ENCODE measurements around the gene RPL10A. TPM values are rescaled to one million over a fixed set of nuclear protein-coding genes. Genes with fewer than 3 reads are reported as not detected.

The RPL10A gene
- total RNA-seq, 1 donor from 2014 or later, result 1,717 TPM

DNA sequence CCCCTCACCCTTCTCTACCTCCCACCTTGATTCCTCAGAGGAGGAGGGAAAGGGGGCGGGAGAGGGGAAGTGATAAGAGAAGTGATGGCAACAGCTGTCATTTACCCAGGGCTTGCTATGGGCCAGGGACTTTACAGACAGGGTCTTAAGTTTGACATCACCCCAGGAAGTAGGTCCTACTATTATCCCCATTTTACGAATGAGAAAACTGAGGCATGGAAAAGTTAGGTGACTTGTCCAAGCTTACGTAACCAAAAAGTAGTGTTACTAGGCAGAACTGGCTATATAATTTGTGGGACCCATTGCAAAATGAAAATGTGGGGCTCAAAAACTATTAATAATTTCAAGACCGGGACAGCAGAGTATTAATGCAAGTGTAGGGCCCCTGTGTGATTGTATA, 26.6 kb upstream of the RPL10A start:
- Mint-ChIP-seq H3K27me3 (ENCODE audit: low read depth) (no peaks in the 10 kb centered on the region), H3K9me3 (no peaks in the 10 kb centered on the region), H3K4me1 (no peaks in the 10 kb centered on the region), H3K36me3 (ENCODE audit: low read depth) (no peaks in the 10 kb centered on the region), H3K4me3 (no peak overlapping the region), H3K27ac (ENCODE audit: unreplicated experiment) (no peak overlapping the region)
- TF ChIP-seq CTCF (conservative IDR thresholded peaks at IDR 0.05), result no peak
- DNase-seq (ENCODE audit: low read depth, low spot score), result no peak

- H3K4me3 Mint-ChIP-seq, result no peak overlapping the region
- no peaks in the 10 kb centered on the region for H3K9me3 Mint-ChIP-seq
- no peaks in the 10 kb centered on the region for H3K27me3 Mint-ChIP-seq (ENCODE audit: low read depth)
- H3K27ac Mint-ChIP-seq (ENCODE audit: unreplicated experiment), result no peak overlapping the region
- H3K36me3 Mint-ChIP-seq (ENCODE audit: low read depth), result no peaks in the 10 kb centered on the region
- TF ChIP-seq CTCF (conservative IDR thresholded peaks at IDR 0.05), result no peak
- DNase-seq (ENCODE audit: low read depth, low spot score), result no peak
- no peaks in the 10 kb centered on the region for H3K4me1 Mint-ChIP-seq
Measured at GRCh38 chr6:35442693-35443092, 25.5 kb upstream of the RPL10A start.

DNA sequence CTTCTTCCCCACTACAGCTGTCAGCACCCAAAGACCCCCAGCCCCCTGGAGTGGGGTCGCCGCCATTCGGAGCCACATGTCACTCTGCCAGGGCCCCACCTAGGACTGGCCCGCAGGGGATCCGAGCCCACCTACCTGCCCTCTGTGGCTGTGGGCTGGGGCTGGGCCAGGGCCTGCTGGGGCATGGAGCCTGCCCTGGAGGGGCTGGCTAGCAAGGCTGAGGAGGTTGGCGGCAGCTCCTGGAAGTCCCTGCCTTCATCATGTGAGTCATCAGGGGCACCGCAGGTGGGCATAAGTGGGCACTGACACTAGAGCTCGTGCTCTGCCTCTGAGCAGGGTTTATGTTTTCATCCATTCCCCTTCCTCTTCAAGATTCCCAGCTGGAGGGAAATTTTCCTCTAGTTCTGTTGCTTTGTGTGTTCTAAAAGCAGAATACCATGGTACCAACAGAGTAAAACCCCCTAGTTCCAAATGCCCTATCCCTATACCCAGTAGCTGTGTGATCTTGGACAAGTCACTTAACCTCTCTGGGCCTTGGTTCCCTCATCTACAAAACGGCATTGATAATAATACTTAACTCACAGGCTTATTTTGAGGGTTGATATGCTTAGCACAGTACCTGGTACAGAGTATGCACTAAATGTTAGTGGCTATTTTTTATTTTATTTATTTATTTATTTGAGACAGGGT, 24.7 kb upstream of the RPL10A start:
- H3K27me3 Mint-ChIP-seq (ENCODE audit: low read depth), result no peaks in the 10 kb centered on the region
- no peaks in the 10 kb centered on the region for H3K36me3 Mint-ChIP-seq (ENCODE audit: low read depth)
- no peak for DNase-seq (ENCODE audit: low read depth, low spot score)
- no peaks in the 10 kb centered on the region for H3K4me1 Mint-ChIP-seq
- H3K9me3 Mint-ChIP-seq, result no peaks in the 10 kb centered on the region
- no peak overlapping the region for H3K27ac Mint-ChIP-seq (ENCODE audit: unreplicated experiment)
- TF ChIP-seq CTCF (conservative IDR thresholded peaks at IDR 0.05), result no peak
- H3K4me3 Mint-ChIP-seq, result no peak overlapping the region

- Mint-ChIP-seq H3K4me1 (no peaks in the 10 kb centered on the region), H3K27ac (ENCODE audit: unreplicated experiment) (no peak overlapping the region), H3K4me3 (no peak overlapping the region), H3K36me3 (ENCODE audit: low read depth) (no peaks in the 10 kb centered on the region), H3K9me3 (no peaks in the 10 kb centered on the region), H3K27me3 (ENCODE audit: low read depth) (no peaks in the 10 kb centered on the region)
- no peak for TF ChIP-seq CTCF (conservative IDR thresholded peaks at IDR 0.05)
- DNase-seq (ENCODE audit: low read depth, low spot score), result no peak
Measured at GRCh38 chr6:35445691-35446090, 22.5 kb upstream of the RPL10A start.

DNA sequence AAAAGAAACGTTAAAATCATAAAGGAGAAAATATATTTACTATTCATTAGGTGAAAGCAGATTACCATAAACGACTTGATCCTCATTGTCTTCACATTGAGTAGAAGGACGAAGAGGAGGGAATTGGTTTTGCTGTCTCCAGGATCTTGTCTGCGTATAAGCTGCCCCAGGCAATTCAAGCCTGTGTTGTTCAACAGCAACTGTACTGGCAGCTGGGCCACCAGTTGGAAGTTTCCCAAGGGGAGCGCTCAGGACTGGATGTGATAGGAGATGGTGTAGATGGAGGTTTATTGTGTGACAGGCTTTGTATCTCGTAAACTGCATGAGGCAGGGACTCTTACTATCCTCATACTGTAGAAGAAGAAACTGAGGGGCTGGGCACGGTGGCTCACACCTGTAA, 20.0 kb upstream of the RPL10A start:
- no peak overlapping the region for H3K4me3 Mint-ChIP-seq
- H3K9me3 Mint-ChIP-seq, result no peaks in the 10 kb centered on the region
- H3K4me1 Mint-ChIP-seq, result peaks cover 15% of the 10 kb centered on the region
- TF ChIP-seq CTCF (conservative IDR thresholded peaks at IDR 0.05), result no peak
- no peak for DNase-seq (ENCODE audit: low read depth, low spot score)
- no peaks in the 10 kb centered on the region for H3K36me3 Mint-ChIP-seq (ENCODE audit: low read depth)
- H3K27ac Mint-ChIP-seq (ENCODE audit: unreplicated experiment), result no peak overlapping the region
- H3K27me3 Mint-ChIP-seq (ENCODE audit: low read depth), result no peaks in the 10 kb centered on the region

Data from neural crest cell (in vitro differentiated cells).